ENCODE results near the gene SHISA5.

DNA sequence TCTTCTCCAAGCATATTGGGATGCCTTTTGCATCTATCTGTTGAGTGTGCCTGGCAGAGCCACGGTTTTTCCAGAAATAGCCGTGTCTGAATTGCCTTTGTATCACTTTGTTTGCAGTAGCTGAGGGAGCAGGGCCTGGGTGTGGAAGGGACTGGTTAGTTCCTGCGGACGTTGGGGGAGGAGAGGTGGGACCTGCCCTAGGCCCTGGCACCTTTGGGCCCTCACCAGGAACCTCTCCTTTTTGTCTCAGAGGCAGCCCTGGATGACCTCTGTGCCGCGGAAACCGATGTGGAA, 38.8 kb downstream of the SHISA5 start:
- TF ChIP-seq CTCF (IDR thresholded peaks at IDR 0.05) (no peak), ZNF263 (CRISPR knock-in tag; IDR thresholded peaks at IDR 0.05; ENCODE audit: low read depth) (no peak), ZNF423 (CRISPR knock-in tag; IDR thresholded peaks at IDR 0.05) (no peak), FOXK1 (CRISPR knock-in tag; IDR thresholded peaks at IDR 0.05) (no peak), MAX (CRISPR knock-in tag; IDR thresholded peaks at IDR 0.05) (no peak), USF2 (CRISPR knock-in tag; IDR thresholded peaks at IDR 0.05) (no peak), NFYB (CRISPR knock-in tag; conservative IDR thresholded peaks at IDR 0.05; ENCODE audit: low read depth) (no peak), NR1H2 (CRISPR knock-in tag; IDR thresholded peaks at IDR 0.05) (no peak), ZNF232 (CRISPR knock-in tag; IDR thresholded peaks at IDR 0.05) (no peak), NR2C2 (CRISPR knock-in tag; IDR thresholded peaks at IDR 0.05) (no peak), ZBTB43 (CRISPR knock-in tag; IDR thresholded peaks at IDR 0.05) (no peak), TEAD4 (CRISPR knock-in tag; IDR thresholded peaks at IDR 0.05) (no peak)
